CD8-positive, alpha-beta memory T cell (primary cell): Measurements from ENCODE around the gene SPOCD1. TPM values are rescaled to one million over a fixed set of nuclear protein-coding genes. Genes with fewer than 3 reads are reported as not detected.

Source experiments
- CTCF ChIA-PET: fragments of 350-600 bp; sonication (Branson Sonifier 250); formaldehyde crosslinking; loops from one replicate; lab custom pipeline; 2021; ENCODE audit warnings: antibody characterized with exemption; lab: Charles Lee
- POLR2A ChIA-PET: fragments of 350-600 bp; sonication (Branson Sonifier 250); formaldehyde crosslinking; loops from one replicate; lab custom pipeline; 2021; ENCODE audit warnings: antibody characterized with exemption; lab: Charles Lee
- DNase-seq, 5 donors: peaks; one replicate each; pipeline versions ENCODE4 v3.0.0 to v3.0.0-alpha.2; 2020 to 2022; ENCODE audit warnings: mixed read lengths in 1 of 5
- H3K27ac ChIP-seq: one replicate; pipeline ENCODE4 v1.7.0; 2013; ENCODE audit warnings: low read depth, mild to moderate bottlenecking, low read length, moderate library complexity
- H3K27me3 ChIP-seq: 2 replicates; pipeline ENCODE4 v1.7.0; 2013; ENCODE audit warnings: low read length, mild to moderate bottlenecking; ENCODE audit not compliant: insufficient read depth, poor library complexity, severe bottlenecking
- H3K36me3 ChIP-seq: 2 replicates; pipeline ENCODE4 v1.7.0; 2013; ENCODE audit warnings: mild to moderate bottlenecking, low read length, moderate library complexity; ENCODE audit not compliant: insufficient read depth
- H3K4me1 ChIP-seq: 2 replicates; pipeline ENCODE4 v1.7.0; 2013; ENCODE audit warnings: mild to moderate bottlenecking, low read length, moderate library complexity; ENCODE audit not compliant: insufficient read depth
- H3K4me3 ChIP-seq: 2 replicates; pipeline ENCODE4 v1.7.0; 2013; ENCODE audit warnings: mild to moderate bottlenecking, low read length
- H3K9me3 ChIP-seq: 2 replicates; pipeline ENCODE4 v1.7.0; 2013; ENCODE audit warnings: mild to moderate bottlenecking, low read length
- H3K27ac Mint-ChIP-seq, 8 donors: one replicate each; pipeline ENCODE4 v1.8.0; 2020 to 2021; ENCODE audit warnings: mixed read lengths in 8 of 8, mild to moderate bottlenecking in 6 of 8, inconsistent platforms in 3 of 8, moderate library complexity in 3 of 8
- H3K27me3 Mint-ChIP-seq, 2 donors: one replicate each; pipeline ENCODE4 v1.8.0; 2020 to 2021; ENCODE audit warnings: mixed read lengths in 2 of 2, mild to moderate bottlenecking in 1 of 2, moderate library complexity in 1 of 2
- H3K36me3 Mint-ChIP-seq, 3 donors: one replicate each; pipeline ENCODE4 v1.8.0; 2020 to 2021; ENCODE audit warnings: mixed read lengths in 3 of 3, inconsistent platforms in 1 of 3, mild to moderate bottlenecking in 1 of 3
- H3K4me1 Mint-ChIP-seq, 3 donors: one replicate each; pipeline ENCODE4 v1.8.0; 2020 to 2021; ENCODE audit warnings: mixed read lengths in 3 of 3, inconsistent platforms in 1 of 3, mild to moderate bottlenecking in 1 of 3
- H3K4me3 Mint-ChIP-seq, 7 donors: one replicate each; pipeline ENCODE4 v1.8.0; 2020 to 2021; ENCODE audit warnings: mixed read lengths in 7 of 7, mild to moderate bottlenecking in 6 of 7, moderate library complexity in 4 of 7, inconsistent platforms in 2 of 7
- H3K9me3 Mint-ChIP-seq, 5 donors: one replicate each; pipeline ENCODE4 v1.8.0; 2020 to 2022; ENCODE audit warnings: mixed read lengths in 5 of 5, mild to moderate bottlenecking in 3 of 5, moderate library complexity in 2 of 5, inconsistent platforms in 1 of 5
- polyA plus RNA-seq: library from polyadenylated mRNA; unstranded; fragments of 300-500 nt; fragmentation: Illumina TruSeq; gene quantifications from one replicate; pipeline ENCODE4 v1.2.3, GENCODE V29; 2021
- total RNA-seq, 2 experiments: library from RNA; stranded (reverse); gene quantifications; one replicate each; pipeline ENCODE4 v1.2.3, GENCODE V29; 2021

The SPOCD1 gene
- total and polyA plus RNA-seq, 3 experiments from 2014 or later = 0.18 TPM; not detected in 2

DNA sequence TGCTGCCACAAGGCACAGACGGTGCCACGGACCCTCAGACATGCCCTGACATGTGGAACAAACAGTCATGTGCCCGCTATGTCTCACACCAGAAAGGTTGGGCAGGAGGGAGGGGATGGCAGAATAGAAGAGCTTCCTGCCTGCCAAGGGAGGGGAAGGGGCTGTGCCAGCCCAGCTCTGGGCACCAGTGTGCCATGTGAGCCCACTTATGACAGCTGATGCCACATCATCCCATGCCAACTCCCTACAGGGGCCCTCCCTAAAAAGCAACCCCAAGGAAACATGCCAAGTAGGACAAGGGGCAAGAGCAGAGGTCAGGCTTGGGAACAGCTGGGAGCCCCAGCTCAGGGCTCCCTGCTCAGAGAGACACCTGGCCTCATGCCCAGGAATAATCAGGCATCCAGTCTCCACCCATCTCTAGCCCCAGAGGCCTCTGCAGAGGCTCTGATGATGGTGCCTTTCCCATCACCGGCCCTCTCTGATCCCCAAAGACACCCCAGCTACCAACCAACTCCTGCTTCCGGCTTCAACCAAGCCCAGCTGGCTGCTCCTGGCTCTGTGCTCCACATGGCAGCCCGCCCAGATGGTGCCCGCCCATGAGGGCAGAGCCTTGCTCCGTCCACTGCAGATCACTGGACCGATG is 62.0 kb downstream of the SPOCD1 start:
- no peak overlapping the region for H3K27ac ChIP-seq
- H3K9me3 ChIP-seq = no peaks in the 10 kb centered on the region
- H3K4me3 ChIP-seq = no peak overlapping the region
- CTCF ChIA-PET = no interaction called here
- H3K27me3 ChIP-seq = no peaks in the 10 kb centered on the region
- peaks cover 24% of the 10 kb centered on the region for H3K4me1 ChIP-seq
- H3K4me3 Mint-ChIP-seq = no peak overlapping the region
- H3K9me3 Mint-ChIP-seq = no peaks in the 10 kb centered on the region
- H3K27ac Mint-ChIP-seq = peak overlapping the region in 1 of 8 donors; percentile 47
- DNase-seq = no peak
- H3K27me3 Mint-ChIP-seq = no peaks in the 10 kb centered on the region
- H3K4me1 Mint-ChIP-seq = peaks cover 30 to 36% (median 30%) of the 10 kb centered on the region in 3 donors
- H3K36me3 ChIP-seq = no peaks in the 10 kb centered on the region
- POLR2A ChIA-PET = interaction anchor here (0.5 kb wide), 1 partner anchor 149 kb away, joined by 6 read pairs; no protein-coding TSS in a partner anchor
- H3K36me3 Mint-ChIP-seq = no peaks in the 10 kb centered on the region

DNA sequence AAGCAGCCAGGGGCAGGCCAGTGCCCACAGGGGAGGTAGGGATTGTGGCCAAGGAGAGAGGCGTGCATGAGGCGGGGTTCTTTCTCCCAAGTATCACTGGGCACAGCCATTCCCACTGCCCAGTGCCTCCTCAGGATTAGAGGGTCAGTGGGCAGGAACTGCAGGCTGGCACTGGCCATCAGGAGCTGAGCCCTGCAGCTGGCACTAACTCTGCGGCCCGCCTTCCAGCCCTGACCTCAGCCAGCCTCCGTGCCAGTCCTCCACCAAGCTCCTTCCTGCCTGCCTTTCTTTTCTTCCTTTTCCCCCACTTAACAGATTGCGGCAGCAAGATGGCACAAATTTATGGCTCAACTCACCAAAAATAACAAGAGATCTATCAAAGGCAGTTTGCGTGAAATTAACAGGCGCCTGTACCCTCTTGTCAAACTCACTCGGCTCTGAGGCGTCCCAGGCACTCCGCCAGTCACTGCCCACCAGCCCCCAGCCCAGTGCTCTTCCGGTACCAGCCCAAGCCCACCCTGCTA is 62.8 kb downstream of the SPOCD1 start:
- H3K4me3 ChIP-seq = no peak overlapping the region
- Mint-ChIP-seq H3K36me3 (no peaks in the 10 kb centered on the region), H3K9me3 (no peaks in the 10 kb centered on the region), H3K27me3 (peaks cover 0 to 3% of the 10 kb centered on the region in 2 donors), H3K4me1 (peaks cover 30 to 36% (median 30%) of the 10 kb centered on the region in 3 donors), H3K4me3 (no peak overlapping the region), H3K27ac (no peak overlapping the region)
- peaks cover 24% of the 10 kb centered on the region for H3K4me1 ChIP-seq
- no peak overlapping the region for H3K27ac ChIP-seq
- no peak for DNase-seq
- POLR2A ChIA-PET = no interaction called here
- no peaks in the 10 kb centered on the region for H3K36me3 ChIP-seq
- CTCF ChIA-PET = no interaction called here
- H3K27me3 ChIP-seq = no peaks in the 10 kb centered on the region
- H3K9me3 ChIP-seq = no peaks in the 10 kb centered on the region

DNA sequence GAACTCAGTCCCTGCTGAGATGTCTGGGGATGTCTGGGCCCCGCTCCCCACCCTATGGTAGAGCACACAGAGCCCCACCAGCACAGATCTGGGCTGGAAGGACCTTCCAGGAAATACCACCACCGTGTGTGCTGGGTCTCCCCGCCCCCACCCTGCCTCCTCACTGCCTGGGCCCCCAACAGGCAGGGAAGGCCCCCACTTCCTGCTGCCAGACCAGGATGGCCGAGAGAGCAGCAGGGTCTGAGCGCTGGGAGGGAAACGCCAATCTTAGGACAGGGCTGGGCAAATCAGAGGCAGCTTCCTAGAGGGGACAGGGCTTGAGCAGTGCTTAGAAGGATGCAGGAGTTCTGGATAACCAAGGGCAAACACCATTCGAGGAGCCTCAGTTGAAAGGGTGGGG is 63.6 kb downstream of the SPOCD1 start:
- H3K9me3 Mint-ChIP-seq = no peaks in the 10 kb centered on the region
- no peaks in the 10 kb centered on the region for H3K27me3 ChIP-seq
- no peaks in the 10 kb centered on the region for H3K36me3 ChIP-seq
- no peak overlapping the region for H3K4me3 ChIP-seq
- peaks cover 0 to 3% of the 10 kb centered on the region in 2 donors for H3K27me3 Mint-ChIP-seq
- H3K9me3 ChIP-seq = no peaks in the 10 kb centered on the region
- ChIA-PET CTCF (interaction anchor here (1.9 kb wide), 1 partner anchor 9 kb away, joined by 10 read pairs; no protein-coding TSS in a partner anchor), POLR2A (no interaction called here)
- H3K4me1 Mint-ChIP-seq = peaks cover 35 to 41% (median 35%) of the 10 kb centered on the region in 3 donors
- H3K4me1 ChIP-seq = peaks cover 25% of the 10 kb centered on the region
- H3K27ac ChIP-seq = no peak overlapping the region
- no peak for DNase-seq
- H3K27ac Mint-ChIP-seq = peak overlapping the region in 2 of 8 donors; percentile 26 to 68
- H3K4me3 Mint-ChIP-seq = peak overlapping the region in 1 of 7 donors; percentile 18
- H3K36me3 Mint-ChIP-seq = no peaks in the 10 kb centered on the region

DNA sequence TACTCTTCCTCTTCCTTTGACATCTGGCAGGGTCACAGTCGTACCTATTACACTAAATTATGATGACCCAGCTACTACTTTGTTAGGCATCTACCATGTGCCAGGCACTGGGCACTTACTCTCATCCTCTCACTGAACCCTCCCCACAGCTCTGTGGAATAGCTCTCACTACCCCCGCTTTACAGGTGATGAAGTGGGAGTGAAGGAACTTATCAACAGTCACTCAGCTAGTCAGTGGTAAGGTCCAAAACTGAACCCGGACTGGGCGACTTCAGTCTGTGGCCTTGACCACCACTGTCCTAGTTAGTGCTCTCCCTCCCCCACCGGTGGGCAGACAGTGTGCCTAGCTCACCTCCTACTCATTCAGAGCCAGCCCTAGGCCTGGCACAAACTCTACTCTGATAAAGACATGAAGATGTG is 64.0 kb downstream of the SPOCD1 start:
- Mint-ChIP-seq H3K36me3 (no peaks in the 10 kb centered on the region), H3K9me3 (no peaks in the 10 kb centered on the region), H3K27ac (peak overlapping the region in 2 of 8 donors; percentile 70), H3K4me3 (peak overlapping the region in 4 of 7 donors; percentile 56 to 84 (median 67)), H3K27me3 (peaks cover 0 to 3% of the 10 kb centered on the region in 2 donors), H3K4me1 (peaks cover 39 to 45% (median 40%) of the 10 kb centered on the region in 3 donors)
- Histone ChIP-seq H3K4me1 (peaks cover 29% of the 10 kb centered on the region), H3K36me3 (no peaks in the 10 kb centered on the region), H3K9me3 (no peaks in the 10 kb centered on the region), H3K4me3 (no peak overlapping the region), H3K27me3 (no peaks in the 10 kb centered on the region), H3K27ac (no peak overlapping the region)
- POLR2A ChIA-PET = no interaction called here
- CTCF ChIA-PET = interaction anchor here (1.3 to 1.9 kb wide), 2 partner anchors 10 to 11 kb away, joined by 3 to 10 read pairs; no protein-coding TSS in a partner anchor
- DNase-seq = no peak

GRCh38 chr1:31750858-31751510 is 64.8 kb downstream of the SPOCD1 start:
- no peaks in the 10 kb centered on the region for H3K36me3 Mint-ChIP-seq
- H3K27me3 Mint-ChIP-seq = peaks cover 0 to 3% of the 10 kb centered on the region in 2 donors
- Histone ChIP-seq H3K4me1 (peaks cover 36% of the 10 kb centered on the region), H3K4me3 (no peak overlapping the region), H3K36me3 (no peaks in the 10 kb centered on the region), H3K9me3 (no peaks in the 10 kb centered on the region), H3K27ac (no peak overlapping the region), H3K27me3 (no peaks in the 10 kb centered on the region)
- no peaks in the 10 kb centered on the region for H3K9me3 Mint-ChIP-seq
- H3K27ac Mint-ChIP-seq = peak overlapping the region in 6 of 8 donors; percentile 13 to 90 (median 74)
- DNase-seq = peak in 4 of 5 donors; percentile 28 to 65 (median 58)
- peak overlapping the region in 6 of 7 donors; percentile 51 to 81 (median 72) for H3K4me3 Mint-ChIP-seq
- POLR2A ChIA-PET = interaction anchor here (0.6 to 1.1 kb wide), 3 partner anchors 10 to 641 kb away, joined by 3 to 4 read pairs (median 3); no protein-coding TSS in a partner anchor
- CTCF ChIA-PET = interaction anchor here (1.2 to 1.9 kb wide), 3 partner anchors 9 to 12 kb away, joined by 3 to 10 read pairs (median 4); no protein-coding TSS in a partner anchor
- H3K4me1 Mint-ChIP-seq = peaks cover 47 to 54% (median 48%) of the 10 kb centered on the region in 3 donors

DNA sequence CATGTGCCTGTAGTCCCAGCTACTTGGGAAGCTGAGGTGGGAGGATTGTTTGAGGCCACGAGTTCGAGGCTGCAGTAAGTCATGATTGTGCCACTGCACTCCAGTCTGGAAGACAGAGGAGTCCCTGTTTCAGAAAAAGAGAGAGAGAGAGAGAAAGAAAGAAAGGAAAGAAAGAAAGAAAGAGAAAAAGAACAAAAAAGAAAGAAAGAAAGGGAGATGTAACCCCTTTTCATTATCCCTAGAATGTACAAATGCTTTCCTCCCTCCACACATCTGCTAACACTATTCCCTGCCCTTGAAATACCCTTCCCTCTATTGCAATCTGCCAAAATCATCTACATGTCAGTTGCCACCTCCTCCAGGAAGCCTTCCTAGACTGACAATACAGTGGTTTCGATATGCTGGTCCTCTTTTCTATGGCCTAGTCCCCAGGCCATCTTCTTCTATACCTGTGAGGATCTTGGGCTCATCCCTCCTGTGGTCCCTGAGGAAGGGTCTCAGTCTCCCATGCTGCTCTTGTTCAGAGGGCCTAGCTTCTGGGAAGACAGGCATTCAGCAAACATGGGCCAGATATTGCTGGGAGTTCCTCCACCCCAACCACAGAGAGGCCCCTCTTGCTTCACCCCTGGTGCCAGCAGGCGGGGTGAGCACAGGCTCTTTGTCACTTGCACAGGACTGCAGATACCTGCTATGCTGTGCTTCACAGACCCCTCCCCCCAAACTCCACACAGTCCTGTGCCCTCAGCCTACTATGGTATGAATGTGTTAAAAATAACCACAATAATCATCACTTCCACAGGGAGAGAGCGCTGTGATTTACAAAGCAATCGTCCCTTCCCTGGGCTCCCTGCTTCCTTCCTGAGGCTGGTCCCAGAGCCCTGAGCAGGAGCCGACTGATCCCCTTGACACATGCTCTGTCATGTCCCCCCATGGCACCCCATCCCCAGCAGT is 65.8 kb downstream of the SPOCD1 start:
- Mint-ChIP-seq H3K4me3 (peak overlapping the region in 4 of 7 donors; percentile 54 to 81 (median 78)), H3K27me3 (peaks cover 0 to 3% of the 10 kb centered on the region in 2 donors), H3K36me3 (no peaks in the 10 kb centered on the region), H3K27ac (peak overlapping the region in 5 of 8 donors; percentile 17 to 85 (median 70)), H3K9me3 (no peaks in the 10 kb centered on the region), H3K4me1 (peaks cover 51 to 55% (median 51%) of the 10 kb centered on the region in 3 donors)
- CTCF ChIA-PET = interaction anchor here (1.2 to 2.6 kb wide), 4 partner anchors 10 to 13 kb away, joined by 4 to 10 read pairs (median 8); no protein-coding TSS in a partner anchor
- Histone ChIP-seq H3K27ac (no peak overlapping the region), H3K9me3 (no peaks in the 10 kb centered on the region), H3K4me1 (peaks cover 36% of the 10 kb centered on the region), H3K4me3 (no peak overlapping the region), H3K27me3 (no peaks in the 10 kb centered on the region), H3K36me3 (no peaks in the 10 kb centered on the region)
- POLR2A ChIA-PET = interaction anchor here (1.1 kb wide), 1 partner anchor 11 kb away, joined by 4 read pairs; no protein-coding TSS in a partner anchor
- no peak for DNase-seq

GRCh38 chr1:31748365-31748764 is 67.5 kb downstream of the SPOCD1 start:
- Histone ChIP-seq H3K4me3 (no peak overlapping the region), H3K27ac (no peak overlapping the region), H3K36me3 (no peaks in the 10 kb centered on the region), H3K27me3 (no peaks in the 10 kb centered on the region), H3K9me3 (no peaks in the 10 kb centered on the region), H3K4me1 (peaks cover 36% of the 10 kb centered on the region)
- no peaks in the 10 kb centered on the region for H3K36me3 Mint-ChIP-seq
- H3K4me1 Mint-ChIP-seq = peaks cover 51 to 58% (median 53%) of the 10 kb centered on the region in 3 donors
- DNase-seq = no peak
- H3K27ac Mint-ChIP-seq = peak overlapping the region in 1 of 8 donors; percentile 70
- ChIA-PET POLR2A (interaction anchor here (0.5 kb wide), 1 partner anchor 190 kb away, joined by 4 read pairs; the partner anchor contains the start of gene PTP4A2), CTCF (interaction anchor here (2.6 kb wide), 1 partner anchor 11 kb away, joined by 9 read pairs; no protein-coding TSS in a partner anchor)
- peaks cover 0 to 3% of the 10 kb centered on the region in 2 donors for H3K27me3 Mint-ChIP-seq
- H3K9me3 Mint-ChIP-seq = no peaks in the 10 kb centered on the region
- H3K4me3 Mint-ChIP-seq = no peak overlapping the region
